Ovary (tissue), 9 donors: ENCODE measurements around the gene TNFRSF13B. TPM values are rescaled to one million over a fixed set of nuclear protein-coding genes. Genes with fewer than 3 reads are reported as not detected.
"Not testable (repeated sequence)": the region's sequence is repeated elsewhere in the genome, so short reads cannot be mapped to it uniquely, and the experiment has no call there.

Source experiments
- DNase-seq, 5 donors: peaks; one replicate each; pipeline ENCODE4 v3.0.0-alpha.2; 2019 to 2020
- H3K27ac ChIP-seq, 2 donors: fragments of 200-600 bp; one replicate each; pipeline versions ENCODE4 v1.5.1 to v1.8.0; 2019 to 2022
- H3K27me3 ChIP-seq: fragments of 200-600 bp; one replicate; pipeline ENCODE4 v1.8.0; 2022
- H3K36me3 ChIP-seq: fragments of 200-600 bp; sonication (generic); one replicate; pipeline ENCODE4 v1.5.1; 2019
- H3K4me1 ChIP-seq: one replicate; pipeline ENCODE4 v1.8.1; 2013; ENCODE audit warnings: mild to moderate bottlenecking, moderate library complexity; ENCODE audit not compliant: insufficient read depth
- H3K4me3 ChIP-seq: fragments of 200-600 bp; sonication (generic); one replicate; pipeline ENCODE4 v1.5.1; 2017
- H3K9me3 ChIP-seq, 2 donors: fragments of 200-600 bp in 1 of 2; sonication (generic) in 1 of 2; one replicate each; pipeline versions ENCODE4 v1.5.1 to v1.8.1; 2013 to 2019; ENCODE audit warnings: mild to moderate bottlenecking in 1 of 2, moderate library complexity in 1 of 2
- EP300 ChIP-seq: sonication (generic); formaldehyde crosslinking; IDR thresholded peaks from one replicate; pipeline ENCODE4 v1.6.1; 2017; ENCODE audit warnings: antibody characterized with exemption
- POLR2A ChIP-seq: fragments of 450-650 bp; IDR thresholded peaks from one replicate; pipeline ENCODE4 v1.6.1; 2017; ENCODE audit warnings: antibody characterized with exemption, mild to moderate bottlenecking, moderate library complexity
- WGBS, 3 donors: extraction: QIAGEN DNeasy Blood & Tissue Kit in 1 of 3; methylation state at CpG; one replicate each; pipeline versions ENCODE4 v1.1.5 to v1.1.7; 2013 to 2017; 5-methylcytosine and 5-hydroxymethylcytosine counted together
- intact Hi-C, 4 donors: fragments of 100-400 bp; cut with DNase I; formaldehyde crosslinking; loops; one replicate each; pipeline versions ENCODE4 v1.11.0 to v1.15.1; 2022 to 2023
- polyA plus RNA-seq, 2 donors: library from polyadenylated mRNA; stranded (reverse); fragments of 200-250 nt in 1 of 2; fragments of 350-450 nt in 1 of 2; fragmentation: Illumina TruSeq in 1 of 2; extraction: RNeasy Lipid Tissue Mini Kit (QIAGEN cat#74804) in 1 of 2; gene quantifications; one replicate each; pipeline ENCODE4 v1.2.3, GENCODE V29; 2013 to 2014
- total RNA-seq, 7 donors: library from RNA; depleted of rRNA in 2 of 7; stranded (reverse); fragments of >200 nt in 2 of 7; fragmentation: NEBNext Ultra II Directional in 3 of 7; extraction: Animal tissue kit (Norgen Biotek cat#: 25700) in 3 of 7; gene quantifications; one replicate each; pipeline versions ENCODE4 v1.1.0 to v1.2.4, GENCODE V29; 2016 to 2023
- TF ChIP-seq, protein P1 (sequence below), 3 donors: fragments of 450-650 bp in 2 of 3; fragments of 200-600 bp in 1 of 3; IDR thresholded peaks; one replicate each; pipeline versions ENCODE4 v1.5.1 to v1.8.0; 2016 to 2022; ENCODE audit warnings: antibody characterized with exemption in 3 of 3, mild to moderate bottlenecking in 1 of 3
- donor health status: DM: no; HTN: no; CAD: no; lungs with moderate emphysema.
- donor health status: DM: no; HTN: no; CAD: no.
- donor health status: Bipolar disorder and iron deficiency.
- donor health status: DM: yes; HTN: yes; CAD: no.
- donor health status: DM: no; HTN: no; CAD: no.
- donor health status: DM: yes; HTN: yes; CAD: no.

TNFRSF13B gene
- total and polyA plus RNA-seq, 9 donors, result 0.53 TPM; not detected in 8

- H3K4me1 ChIP-seq, result no peaks in the 10 kb centered on the region
- no peaks in the 10 kb centered on the region for H3K9me3 ChIP-seq
- no peak for DNase-seq
- H3K27ac ChIP-seq, result no peak overlapping the region
- H3K4me3 ChIP-seq, result no peak overlapping the region
- intact Hi-C loops, result no loop called here
- TF ChIP-seq EP300 (no peak), POLR2A (no peak)
- TF ChIP-seq, protein P1, sequence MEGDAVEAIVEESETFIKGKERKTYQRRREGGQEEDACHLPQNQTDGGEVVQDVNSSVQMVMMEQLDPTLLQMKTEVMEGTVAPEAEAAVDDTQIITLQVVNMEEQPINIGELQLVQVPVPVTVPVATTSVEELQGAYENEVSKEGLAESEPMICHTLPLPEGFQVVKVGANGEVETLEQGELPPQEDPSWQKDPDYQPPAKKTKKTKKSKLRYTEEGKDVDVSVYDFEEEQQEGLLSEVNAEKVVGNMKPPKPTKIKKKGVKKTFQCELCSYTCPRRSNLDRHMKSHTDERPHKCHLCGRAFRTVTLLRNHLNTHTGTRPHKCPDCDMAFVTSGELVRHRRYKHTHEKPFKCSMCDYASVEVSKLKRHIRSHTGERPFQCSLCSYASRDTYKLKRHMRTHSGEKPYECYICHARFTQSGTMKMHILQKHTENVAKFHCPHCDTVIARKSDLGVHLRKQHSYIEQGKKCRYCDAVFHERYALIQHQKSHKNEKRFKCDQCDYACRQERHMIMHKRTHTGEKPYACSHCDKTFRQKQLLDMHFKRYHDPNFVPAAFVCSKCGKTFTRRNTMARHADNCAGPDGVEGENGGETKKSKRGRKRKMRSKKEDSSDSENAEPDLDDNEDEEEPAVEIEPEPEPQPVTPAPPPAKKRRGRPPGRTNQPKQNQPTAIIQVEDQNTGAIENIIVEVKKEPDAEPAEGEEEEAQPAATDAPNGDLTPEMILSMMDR (IDR thresholded peaks at IDR 0.05), result no peak
- no peaks in the 10 kb centered on the region for H3K27me3 ChIP-seq
- WGBS, 3 donors, result 75 to 82% (median 76%) methylated on average over 13 of the region's 13 CpGs
- no peaks in the 10 kb centered on the region for H3K36me3 ChIP-seq
These were observed 2.0 kb upstream of the TNFRSF13B start for GRCh38 chr17:16973760-16974540.

GRCh38 chr17:16973043-16973442, 1.1 kb upstream of the TNFRSF13B start:
- H3K27ac ChIP-seq, H3K36me3 ChIP-seq, H3K9me3 ChIP-seq, intact Hi-C loops, H3K4me3 ChIP-seq, H3K27me3 ChIP-seq, H3K4me1 ChIP-seq, DNase-seq: not testable (repeated sequence)
- WGBS, 3 donors, result 57 to 70% (median 62%) methylated on average over 10 of the region's 10 CpGs

DNA sequence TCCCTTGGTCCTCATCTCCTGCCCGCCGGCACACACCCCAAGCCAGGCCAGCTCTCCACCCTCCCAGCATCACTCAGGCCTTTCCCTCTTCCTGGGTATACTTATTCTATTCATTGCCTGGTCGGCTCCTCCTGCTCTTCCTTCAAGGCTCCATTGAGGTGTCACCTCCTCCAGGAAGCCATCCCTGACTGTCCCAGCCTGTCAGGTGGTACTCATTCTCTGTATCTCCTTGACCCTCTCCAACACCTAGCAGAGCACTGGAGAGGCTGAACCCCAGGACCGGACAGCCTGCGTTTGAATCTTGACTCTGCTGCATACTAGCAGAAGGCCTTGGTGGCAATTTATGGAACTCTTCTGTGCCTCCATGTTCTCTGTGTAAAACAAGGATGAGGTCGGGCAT, 428 bp upstream of the TNFRSF13B start:
- H3K27me3 ChIP-seq, result no peaks in the 10 kb centered on the region
- no peak overlapping the region for H3K27ac ChIP-seq
- no peaks in the 10 kb centered on the region for H3K36me3 ChIP-seq
- H3K9me3 ChIP-seq, result no peaks in the 10 kb centered on the region
- DNase-seq, result no peak
- no peaks in the 10 kb centered on the region for H3K4me1 ChIP-seq
- H3K4me3 ChIP-seq, result no peak overlapping the region
- intact Hi-C loops, result no loop called here
- TF ChIP-seq POLR2A (no peak), EP300 (no peak)
- TF ChIP-seq, protein P1 (IDR thresholded peaks at IDR 0.05), result no peak
- WGBS, 3 donors, result 89 to 93% (median 91%) methylated on average over 6 of the region's 6 CpGs

DNA sequence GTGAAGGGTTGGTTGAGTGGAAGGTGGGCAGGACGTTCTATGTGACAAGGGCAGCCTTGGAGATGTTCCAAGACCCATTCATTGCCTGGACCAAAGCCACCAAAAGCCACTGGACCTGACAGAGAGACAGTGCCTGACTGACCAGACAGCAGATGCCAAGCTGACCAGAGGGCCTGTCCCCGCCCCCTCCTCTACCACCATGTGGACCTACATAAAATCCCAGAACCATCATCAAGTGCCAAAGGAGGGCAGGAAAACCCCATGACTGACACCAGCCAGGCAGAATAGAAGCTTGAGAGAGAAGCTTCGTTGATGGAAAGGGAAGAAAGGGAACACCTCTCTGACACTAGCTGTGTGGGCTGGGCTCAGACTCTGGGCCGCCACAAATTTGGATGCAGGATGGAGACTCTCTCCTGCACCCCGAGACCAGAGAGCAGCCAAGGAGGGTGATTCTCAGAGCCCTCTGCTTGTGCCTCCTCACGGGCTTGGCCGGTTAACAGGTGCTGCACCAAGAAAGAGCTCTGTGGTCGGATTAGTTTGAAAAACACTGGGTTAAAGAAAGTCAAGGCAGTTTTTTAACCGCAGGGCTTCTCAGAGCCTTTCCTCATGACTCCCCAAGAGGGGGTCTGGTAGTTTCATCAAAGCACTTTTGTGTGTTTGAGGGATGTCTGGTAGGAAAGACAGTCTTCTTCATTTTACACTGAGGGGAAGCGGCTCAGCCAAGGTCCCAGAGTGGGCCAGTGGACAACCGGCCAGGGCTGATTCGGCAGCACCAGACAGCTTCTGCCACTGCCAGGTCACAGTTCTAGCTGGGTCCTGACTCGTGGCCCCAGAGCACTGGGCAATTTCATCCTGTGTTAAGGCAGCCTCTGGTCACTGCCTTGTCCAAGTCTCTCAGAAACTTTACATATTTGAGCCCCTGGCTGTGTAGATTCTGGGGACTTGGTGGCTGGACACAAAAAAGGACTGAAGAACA, 1.7 kb downstream of the TNFRSF13B start:
- no peaks in the 10 kb centered on the region for H3K27me3 ChIP-seq
- no peaks in the 10 kb centered on the region for H3K36me3 ChIP-seq
- TF ChIP-seq POLR2A (no peak), EP300 (no peak)
- TF ChIP-seq, protein P1 (IDR thresholded peaks at IDR 0.05), result no peak
- no peaks in the 10 kb centered on the region for H3K4me1 ChIP-seq
- no peak overlapping the region for H3K4me3 ChIP-seq
- no peak for DNase-seq
- no peak overlapping the region for H3K27ac ChIP-seq
- 71 to 76% (median 74%) methylated on average over 13 of the region's 13 CpGs for WGBS, 3 donors
- intact Hi-C loops, result no loop called here
- no peaks in the 10 kb centered on the region for H3K9me3 ChIP-seq
